ENCODE results near the gene GLT1D1. TPM values are rescaled to one million over a fixed set of nuclear protein-coding genes. Genes with fewer than 3 reads are reported as not detected.

GLT1D1 gene
- total RNA-seq, 1 experiment from 2014 or later: not detected

DNA sequence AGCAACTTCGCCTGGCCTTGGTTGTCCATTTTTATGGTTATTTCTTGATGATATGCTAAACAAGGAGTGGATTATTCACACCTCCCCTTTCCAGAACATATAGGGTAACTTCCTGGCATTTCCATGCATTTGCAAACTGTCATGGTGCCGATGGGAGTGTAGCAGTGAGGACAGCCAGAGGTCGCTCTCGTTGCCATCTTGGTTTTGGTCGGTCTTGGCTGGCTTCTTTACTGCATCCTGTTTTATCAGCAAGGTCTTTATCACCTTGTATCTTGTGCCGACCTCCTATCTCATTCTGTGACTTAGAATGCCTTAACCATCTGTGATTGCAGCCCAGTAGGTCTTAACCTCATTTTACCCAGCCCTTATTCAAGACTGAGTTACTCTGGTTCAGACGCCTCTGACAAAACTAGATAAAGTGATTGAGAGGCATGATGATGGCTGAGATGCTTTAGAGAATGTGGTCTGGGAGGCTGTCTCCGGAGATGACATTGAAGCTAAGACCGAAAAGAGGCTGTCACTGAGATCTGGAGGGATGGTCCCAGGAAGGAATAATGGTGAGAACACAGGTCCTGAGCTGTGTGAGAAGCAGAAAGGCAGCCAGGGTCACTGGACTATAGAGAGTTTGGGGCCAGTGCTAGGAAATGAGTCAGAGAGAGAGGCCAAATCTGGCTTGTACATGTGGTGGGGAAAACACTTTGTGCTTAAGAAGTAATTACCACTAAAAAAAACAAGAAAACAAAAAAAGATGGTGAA, 2.9 kb downstream of the GLT1D1 start:
- no peak for DNase-seq (ENCODE audit: low read depth)

DNA sequence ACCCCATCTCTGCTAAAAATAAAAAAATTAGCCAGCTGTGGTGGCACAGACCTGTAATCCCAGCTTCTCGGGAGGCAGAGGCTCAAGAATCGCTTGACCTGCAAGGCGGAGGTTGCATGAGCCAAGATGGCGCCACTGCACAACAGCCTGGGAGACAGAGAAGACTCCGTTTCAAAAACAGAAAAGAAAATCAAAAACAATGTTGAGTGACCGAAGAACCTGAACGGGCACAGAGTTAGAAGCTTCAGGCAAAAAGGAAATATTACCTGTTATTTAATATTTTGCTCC, 3.5 kb downstream of the GLT1D1 start:
- no peak for DNase-seq (ENCODE audit: low read depth)

DNA sequence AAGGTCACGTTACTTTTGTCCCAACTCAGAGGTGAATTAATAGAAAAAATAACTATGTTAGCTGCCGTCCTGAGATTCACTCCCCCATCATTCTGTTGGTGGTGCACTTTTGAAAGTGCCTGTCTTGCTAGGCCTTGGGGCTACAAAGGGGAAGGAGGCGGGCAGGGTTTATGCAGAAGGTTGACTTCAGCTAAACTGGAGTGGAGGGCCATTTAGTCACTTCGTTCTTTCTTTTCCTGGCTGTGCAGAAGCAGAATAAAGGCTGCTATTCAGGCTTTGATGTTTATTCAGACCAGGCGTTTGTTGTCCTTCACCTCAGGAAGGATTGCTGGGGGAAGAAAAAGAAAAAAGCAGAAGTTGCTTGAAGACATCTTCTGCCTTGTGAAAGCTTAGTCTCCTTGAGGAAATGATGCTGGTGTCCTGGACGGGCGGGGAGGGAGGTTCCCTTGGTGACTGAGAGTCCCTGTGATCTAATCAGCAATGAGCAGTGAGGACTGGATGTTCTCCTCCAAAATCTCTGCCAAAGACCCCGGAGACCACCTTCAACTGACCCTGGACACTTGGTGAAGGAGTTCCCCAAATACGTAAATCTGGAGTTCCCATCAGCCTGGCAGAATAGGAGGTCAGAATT, 4.0 kb downstream of the GLT1D1 start:
- DNase-seq (ENCODE audit: low read depth): no peak

DNA sequence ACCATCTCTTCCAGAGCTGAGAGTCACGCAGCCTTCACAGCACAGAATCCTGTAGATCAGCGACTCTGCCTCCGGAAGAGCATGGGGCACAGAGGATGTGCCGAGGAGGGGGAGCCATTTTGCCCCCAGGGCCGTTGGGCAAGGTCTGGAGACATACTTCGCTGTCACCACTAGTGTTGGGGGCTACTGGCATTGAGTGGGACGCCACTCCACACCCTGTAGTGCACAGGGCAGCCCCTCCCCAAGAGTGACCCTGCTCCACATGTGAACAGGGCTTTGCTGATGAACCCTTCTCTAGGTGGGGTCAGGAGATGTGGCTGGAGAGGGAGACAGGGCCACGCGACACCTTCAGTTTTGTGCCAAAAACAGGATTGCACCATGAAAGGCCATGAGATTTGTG, 6.0 kb downstream of the GLT1D1 start:
- DNase-seq (ENCODE audit: low read depth): no peak

DNA sequence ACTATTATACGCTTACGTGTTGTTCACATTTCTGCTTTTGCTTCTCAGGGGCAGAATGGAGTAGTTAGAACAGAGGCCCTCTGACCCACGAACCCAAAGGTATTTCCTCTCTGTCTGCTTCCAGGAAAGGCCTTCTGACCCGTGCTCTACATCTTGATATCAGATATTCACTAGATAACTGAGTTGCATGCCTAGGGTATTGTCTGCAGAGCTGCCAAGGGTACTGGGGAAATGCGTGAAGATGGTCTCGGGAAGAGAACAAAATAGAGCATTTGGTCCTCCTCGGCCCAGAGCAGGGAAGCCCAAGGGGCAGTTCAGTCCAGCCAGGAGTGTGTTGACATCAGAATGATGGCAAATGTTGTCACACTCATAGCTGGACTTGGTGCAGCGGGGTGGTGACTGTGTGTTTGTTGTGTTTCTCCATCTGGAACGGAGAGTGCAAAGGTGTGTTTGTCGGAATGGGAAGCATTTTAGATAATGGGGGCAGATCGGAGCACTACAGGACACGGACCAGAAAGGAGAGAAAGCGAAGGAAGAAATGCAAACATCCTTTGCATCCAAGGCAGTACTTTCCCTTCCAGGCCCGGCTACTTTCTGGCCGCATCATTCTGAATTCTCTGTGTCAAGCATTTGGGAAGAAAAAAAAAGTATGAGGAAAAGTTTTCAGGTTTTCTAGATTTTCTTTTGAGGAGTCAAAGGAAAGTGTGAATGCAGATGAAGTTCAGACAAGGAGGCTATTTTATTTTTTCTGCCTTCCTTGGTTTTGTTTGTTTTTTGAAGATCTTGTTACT, 8.1 kb downstream of the GLT1D1 start:
- no peak for DNase-seq (ENCODE audit: low read depth)

DNA sequence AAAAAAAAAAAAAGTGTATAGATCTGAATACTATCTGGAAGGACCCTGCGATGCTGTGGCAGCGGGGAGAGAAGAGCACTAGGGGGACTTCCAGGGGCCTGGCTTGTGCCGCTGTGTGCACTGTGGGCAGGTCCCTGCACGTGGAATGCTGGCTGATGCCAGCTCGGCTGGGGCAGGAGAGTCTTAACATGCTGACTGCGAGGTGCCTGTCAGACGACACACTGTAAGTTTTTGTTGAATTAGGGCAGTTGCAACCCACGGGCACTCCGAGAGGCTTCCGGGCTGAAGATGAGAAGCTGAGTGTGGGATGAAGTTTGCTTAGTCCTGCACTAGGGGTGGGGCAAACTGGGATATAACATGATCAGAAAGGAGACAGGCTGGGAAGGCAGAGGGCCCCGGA, 10.7 kb downstream of the GLT1D1 start:
- DNase-seq (ENCODE audit: low read depth): no peak

DNA sequence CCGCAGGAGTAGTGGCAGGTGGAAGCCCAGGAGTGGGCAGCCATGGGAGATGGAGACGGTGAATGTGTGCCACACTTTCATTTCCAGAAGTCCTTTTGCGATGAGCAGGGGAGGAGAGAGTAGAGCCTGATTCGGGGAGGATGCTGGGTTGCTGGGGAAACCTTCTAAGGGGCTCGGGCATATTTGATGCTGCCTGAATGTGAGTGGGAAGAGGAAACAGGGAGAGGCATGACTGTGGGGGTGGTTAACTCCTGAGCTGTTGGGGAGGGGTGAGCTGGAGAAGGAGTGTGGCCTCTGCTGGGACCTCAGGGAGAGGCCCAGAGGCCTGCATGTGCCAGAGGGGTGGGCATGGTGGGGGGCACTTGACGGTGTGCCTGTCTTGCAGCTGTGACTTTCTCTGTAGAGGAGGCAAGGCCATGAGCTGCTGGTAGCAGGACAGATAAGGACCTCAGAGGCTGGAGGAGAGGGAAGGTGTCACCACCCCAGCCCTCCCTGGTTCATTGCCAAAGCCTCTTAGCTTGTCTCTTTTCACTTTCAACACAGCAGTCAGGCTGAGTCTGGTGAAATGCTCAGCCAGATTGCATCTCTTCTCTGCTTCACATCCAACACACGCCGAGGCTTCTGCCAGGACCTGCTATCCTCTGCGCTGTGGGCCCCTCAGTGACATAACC, 11.4 kb downstream of the GLT1D1 start:
- no peak for DNase-seq (ENCODE audit: low read depth)

DNA sequence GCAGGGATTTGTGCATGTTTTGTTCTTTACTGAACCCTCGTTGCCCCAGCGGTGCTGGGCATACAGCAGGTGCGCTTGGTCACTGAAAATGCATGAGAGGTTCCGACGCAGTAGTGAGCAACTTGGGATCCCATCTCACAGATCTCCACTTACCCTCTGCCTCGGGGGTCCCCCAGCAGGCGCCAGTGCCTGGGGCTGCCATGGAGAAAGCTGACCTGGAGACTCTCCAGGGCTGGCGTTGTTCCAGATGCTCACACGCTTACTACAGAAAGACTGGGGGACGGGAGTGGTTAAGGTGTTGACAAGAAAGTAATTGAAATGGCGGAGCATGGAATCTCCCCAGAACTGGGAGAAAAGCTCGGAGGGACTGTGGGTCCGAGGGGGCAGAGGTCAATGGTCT, 14.2 kb downstream of the GLT1D1 start:
- DNase-seq (ENCODE audit: low read depth): no peak

DNA sequence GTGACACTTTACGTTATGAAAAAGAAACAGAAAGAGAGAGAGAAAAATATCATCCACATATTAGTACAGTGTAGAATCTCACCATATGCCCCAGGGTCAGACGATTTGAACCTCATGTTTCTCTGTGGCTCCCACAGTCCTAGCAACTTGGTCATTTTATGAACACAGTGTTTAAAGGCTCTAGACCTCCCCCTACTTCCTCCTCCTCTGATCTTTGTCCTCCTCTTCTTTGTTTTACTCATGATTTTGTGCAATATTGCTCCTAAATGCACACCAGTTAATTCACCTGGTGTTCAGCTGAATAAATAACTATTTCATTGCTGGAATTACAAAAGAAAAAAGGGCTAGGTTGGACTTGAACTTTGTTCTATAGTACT, 18.2 kb downstream of the GLT1D1 start:
- no peak for DNase-seq (ENCODE audit: low read depth)

DNA sequence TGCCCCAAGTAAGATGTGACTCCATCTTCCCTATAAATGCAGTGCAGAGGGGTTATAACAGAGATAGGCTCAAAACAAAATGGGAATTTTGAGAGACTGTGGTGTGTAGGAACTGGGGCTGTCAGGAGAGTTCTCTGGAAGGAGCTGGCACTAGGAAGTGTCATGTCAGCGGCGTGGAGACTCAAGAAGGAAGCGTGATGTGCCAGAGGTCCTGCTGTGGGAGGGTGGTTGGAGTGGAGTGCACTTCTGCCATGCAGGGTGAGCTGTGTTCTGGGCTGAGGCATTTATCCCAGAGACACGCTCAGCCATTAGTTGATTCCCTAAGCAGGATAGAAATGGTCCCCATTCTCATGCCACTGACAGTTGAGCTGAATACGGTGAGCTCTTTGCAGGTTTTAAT, 19.0 kb downstream of the GLT1D1 start:
- DNase-seq (ENCODE audit: low read depth): no peak

DNA sequence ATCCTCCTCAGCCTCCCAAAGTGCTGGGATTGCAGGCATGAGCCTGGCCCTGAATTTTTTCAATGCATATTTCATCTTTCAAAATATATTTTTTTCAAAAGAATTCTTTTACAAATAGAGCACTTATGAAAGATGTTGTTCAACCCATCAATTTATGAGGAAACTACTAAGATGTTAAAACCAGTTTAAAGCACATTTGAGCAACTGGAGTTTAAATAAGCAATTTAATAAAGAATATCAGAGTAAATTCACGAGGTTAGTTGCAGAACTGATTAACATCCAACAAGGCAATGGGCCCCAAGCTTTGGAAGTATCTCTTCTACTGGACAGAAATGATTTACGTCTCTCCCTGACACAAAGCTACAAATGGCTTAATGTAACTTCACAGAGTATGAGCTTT, 23.3 kb downstream of the GLT1D1 start:
- DNase-seq (ENCODE audit: low read depth): no peak

DNA sequence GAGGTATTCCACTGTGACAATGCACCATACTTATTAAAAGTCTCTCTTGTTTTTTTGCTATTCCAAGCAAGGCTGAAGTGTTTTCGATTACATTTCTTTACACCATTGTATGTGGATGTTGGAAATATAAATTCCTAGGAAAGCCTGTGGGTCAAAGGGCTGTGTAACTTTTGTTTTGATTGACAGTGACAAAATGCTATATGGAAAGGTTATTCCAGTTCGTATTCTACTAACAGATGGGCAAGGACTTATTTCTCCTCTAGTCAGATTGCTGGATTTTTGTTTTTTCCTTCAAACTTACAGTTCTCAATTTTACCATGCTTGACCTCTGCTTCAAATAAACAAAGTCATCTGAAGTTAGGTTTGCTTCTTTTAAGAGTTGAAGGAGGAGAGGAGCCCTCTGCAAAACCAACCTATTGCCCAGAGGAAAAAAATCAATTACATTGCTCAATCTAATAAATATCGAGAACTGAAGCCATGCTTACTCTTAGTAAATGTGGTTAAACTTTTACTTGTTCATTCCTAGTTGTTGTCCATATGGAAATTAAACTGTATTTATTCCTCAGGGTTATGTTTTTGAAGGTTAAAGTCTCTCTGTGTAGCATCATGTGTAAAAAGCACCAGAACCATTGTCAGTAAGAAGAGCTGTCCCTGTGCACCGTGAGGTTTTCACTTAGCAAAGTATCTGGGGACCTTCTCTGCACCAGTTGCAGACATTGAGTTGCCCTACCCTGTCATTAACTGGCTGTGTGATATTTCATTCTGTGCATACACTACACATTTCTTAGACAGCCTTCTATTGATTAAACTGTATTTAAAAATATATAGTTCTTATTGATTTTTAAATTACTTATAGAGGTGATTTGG, 26.9 kb downstream of the GLT1D1 start:
- no peak for DNase-seq (ENCODE audit: low read depth)

DNA sequence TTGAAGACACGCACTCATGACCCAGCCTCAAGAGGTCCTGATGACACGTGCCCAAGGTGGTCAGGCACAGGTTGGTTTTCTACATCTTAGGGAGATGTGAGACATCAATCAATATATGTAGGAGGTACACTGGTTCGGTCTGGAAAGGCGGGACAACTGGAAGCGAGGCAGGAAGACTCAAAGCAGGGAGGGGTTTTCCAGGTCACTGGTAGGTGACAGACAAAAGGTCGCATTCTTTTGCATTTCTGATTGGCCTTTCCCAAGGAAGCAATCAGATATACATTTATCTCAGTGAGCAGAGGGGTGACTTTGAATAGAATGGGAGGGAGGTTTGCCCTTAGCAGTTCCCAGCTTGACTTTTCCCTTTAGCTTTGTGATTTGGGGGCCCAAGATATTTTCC, 38.6 kb downstream of the GLT1D1 start:
- no peak for DNase-seq (ENCODE audit: low read depth)

DNA sequence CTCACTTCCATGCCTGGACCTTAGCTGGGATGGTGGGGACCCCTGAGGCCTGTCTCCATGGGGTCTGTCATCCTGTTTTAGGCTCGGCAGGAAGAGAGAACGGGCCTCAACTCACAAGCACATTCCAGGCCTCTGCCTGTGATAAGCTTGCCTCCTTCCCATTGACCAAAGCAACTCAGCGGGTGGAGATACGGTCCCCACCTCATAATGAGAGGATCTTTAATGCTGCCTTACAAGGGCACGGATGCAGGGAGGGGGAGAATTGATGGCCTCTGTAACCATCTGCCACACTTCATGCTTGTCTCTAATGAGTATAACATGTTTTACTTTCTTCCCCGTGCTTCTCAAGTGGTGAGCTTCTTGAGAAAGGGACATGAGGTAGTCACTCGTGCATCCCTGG, 50.0 kb downstream of the GLT1D1 start:
- no peak for DNase-seq (ENCODE audit: low read depth)

DNA sequence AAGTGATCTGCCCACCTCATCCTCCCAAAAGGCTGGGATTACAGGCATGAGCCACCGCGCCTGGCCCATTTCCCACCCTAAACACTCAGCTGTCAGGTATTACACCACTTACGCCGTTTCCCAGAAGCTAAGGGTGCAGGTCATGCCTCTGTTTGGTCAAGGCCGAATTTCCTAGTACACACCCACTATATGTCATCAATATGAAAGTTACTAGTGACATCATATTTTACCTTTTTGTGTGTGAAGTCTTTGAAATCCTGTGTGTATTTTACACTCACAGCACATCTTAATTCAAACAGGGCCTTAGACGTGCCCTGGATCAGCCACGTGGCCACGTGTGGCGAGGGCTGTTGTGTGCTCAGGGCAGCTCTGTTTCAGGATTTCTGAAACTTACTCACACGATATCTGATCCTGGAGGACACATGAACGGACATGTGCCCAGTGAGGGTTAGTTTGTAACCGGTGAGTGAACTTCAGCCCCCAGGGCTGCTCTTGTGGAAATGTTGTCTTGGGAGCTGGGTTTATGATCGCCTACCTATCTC, 51.8 kb downstream of the GLT1D1 start:
- no peak for DNase-seq (ENCODE audit: low read depth)

DNA sequence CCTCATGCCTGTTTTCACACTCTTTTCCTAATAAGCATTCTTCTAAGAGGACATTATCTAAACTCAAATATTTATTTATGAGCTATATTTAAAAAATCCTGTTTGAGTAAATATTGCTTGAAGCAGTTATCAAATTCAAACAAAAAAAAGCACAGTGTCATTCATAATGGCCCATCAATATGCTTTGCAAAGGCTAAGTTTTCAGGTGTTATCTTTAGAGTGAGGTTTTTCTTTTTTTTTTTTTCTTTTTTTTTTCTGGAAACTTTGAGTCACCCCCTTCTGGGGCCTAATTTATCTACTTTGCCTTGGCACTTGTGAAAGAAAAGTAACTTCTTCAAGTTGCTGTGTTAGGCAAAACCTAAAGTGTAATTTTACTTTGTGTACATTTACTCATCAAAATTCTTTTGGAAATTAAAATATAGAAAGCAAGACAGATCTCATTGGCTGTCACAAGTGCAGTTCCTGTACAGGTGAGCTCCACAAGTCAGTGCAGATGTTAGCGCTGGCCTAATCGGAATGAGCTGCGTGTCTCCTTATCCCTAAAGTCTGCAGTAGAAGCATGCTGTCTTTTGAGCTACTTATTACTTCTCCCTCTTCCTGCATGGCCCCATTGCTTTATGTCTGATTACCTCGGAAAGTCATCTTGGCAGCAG, 53.3 kb downstream of the GLT1D1 start:
- no peak for DNase-seq (ENCODE audit: low read depth)

DNA sequence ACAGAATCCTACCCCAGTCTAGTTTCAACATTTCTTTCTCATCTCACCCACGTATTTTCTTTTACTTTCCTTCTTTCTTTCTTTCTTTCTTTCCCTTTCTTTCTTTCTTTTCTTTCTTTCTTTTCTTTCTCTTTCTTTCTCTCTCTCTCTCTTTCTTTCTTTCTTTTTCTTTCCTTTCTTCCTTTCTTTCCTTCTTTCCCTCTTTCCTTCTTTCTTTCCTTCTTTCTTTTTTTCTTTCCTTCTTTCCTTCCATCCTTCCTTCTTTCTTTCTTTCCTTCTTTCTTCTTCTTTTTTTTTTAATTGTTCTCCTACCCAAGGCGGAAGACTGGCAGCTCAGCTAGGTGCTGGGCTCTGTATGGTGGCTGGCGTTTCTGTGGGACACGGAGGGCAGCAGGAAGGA, 55.0 kb downstream of the GLT1D1 start:
- DNase-seq (ENCODE audit: low read depth): no peak

DNA sequence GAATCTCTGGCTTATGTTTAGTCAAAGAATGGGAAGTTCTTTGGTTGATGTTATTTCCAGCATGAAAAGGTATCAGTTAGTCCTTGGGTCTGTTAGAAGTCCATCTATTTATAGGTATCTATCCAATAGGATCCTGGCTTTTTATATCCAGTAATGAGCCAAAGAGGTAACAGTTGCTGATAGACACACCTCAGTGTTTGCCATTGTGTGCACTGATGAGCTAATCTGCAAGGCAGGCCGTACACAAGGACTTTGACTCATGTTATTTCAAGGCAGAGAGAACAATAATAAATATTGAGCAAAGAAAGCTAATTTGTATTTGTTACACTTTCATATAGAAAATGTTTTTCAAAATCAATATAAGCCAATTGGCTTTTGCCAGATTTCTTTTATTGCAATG, 56.4 kb downstream of the GLT1D1 start:
- DNase-seq (ENCODE audit: low read depth): no peak

DNA sequence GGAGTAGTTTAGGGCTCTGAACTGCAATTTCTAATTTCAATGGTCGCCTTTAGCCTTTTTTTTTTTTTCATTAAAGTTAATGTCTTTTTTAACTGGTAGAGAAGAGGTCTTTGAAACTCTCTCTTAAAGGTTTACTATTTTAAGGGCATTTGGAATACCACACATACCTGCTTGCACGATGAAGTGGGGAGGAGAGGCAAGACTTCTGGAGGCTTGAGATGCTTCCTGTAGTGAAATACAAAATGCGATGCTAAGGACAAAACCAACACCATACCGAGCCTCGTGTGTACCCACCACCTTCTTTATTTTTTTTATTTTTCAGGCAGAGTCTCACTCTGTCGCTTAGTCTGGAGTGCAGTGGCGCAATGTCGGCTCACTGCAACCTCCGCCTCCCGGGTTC, 57.4 kb downstream of the GLT1D1 start:
- DNase-seq (ENCODE audit: low read depth): no peak

DNA sequence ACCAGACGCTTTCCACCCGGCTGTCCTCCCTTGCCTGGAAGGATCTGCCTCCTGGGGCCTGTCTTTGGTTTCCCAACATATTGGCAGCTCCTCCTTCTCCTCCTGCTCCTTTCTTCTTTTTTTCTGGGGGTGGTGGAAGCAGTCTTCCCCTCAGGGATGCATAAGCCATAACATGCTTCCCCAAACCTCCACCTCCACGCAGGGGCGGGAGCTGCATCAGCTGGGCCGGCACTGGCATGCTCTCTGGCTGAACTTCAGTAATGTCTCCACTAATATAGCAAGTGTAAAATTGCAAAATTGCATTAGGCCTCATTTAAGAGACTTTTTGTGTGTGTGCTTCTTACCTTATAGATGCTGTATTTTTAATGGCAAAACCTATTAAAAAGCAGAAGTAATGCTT, 58.6 kb downstream of the GLT1D1 start:
- no peak for DNase-seq (ENCODE audit: low read depth)

Measured in M059J (cell line).